ENCODE results near the gene RHOBTB3. TPM values are rescaled to one million over a fixed set of nuclear protein-coding genes. Genes with fewer than 3 reads are reported as not detected.

RHOBTB3 gene
- total RNA-seq, 1 donor from 2014 or later, result 22.8 TPM

DNA sequence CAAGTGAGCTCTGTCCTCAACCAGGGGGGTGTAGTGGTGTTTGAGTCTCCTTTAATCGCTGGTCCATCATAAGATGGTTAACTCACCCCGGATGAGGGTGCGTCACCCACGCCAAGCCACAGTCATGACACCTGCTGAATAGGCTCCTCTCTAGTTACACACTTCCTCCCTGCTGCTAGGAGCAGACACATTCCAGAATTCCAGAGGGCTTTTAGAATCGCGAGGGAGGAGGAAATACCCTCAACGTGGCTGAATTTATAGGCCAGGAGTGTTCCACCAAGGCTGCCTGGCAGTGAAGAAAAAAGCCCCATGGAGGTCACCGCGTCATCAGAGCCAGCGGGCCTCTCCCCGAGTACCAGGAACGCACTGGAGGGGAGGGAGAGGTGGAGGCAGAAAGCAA, 86.3 kb downstream of the RHOBTB3 start:
- no peaks in the 10 kb centered on the region for H3K9me3 Mint-ChIP-seq (ENCODE audit: unreplicated experiment)
- H3K36me3 Mint-ChIP-seq (ENCODE audit: low read depth, unreplicated experiment), result peaks cover 16% of the 10 kb centered on the region
- peak overlapping the region; percentile 49 for H3K27ac Mint-ChIP-seq (ENCODE audit: unreplicated experiment)
- no peak for DNase-seq (ENCODE audit: low spot score)
- peaks cover 45% of the 10 kb centered on the region for H3K4me1 Mint-ChIP-seq (ENCODE audit: unreplicated experiment)
- peaks cover 8% of the 10 kb centered on the region for H3K27me3 Mint-ChIP-seq (ENCODE audit: unreplicated experiment)
- TF ChIP-seq, protein P1, sequence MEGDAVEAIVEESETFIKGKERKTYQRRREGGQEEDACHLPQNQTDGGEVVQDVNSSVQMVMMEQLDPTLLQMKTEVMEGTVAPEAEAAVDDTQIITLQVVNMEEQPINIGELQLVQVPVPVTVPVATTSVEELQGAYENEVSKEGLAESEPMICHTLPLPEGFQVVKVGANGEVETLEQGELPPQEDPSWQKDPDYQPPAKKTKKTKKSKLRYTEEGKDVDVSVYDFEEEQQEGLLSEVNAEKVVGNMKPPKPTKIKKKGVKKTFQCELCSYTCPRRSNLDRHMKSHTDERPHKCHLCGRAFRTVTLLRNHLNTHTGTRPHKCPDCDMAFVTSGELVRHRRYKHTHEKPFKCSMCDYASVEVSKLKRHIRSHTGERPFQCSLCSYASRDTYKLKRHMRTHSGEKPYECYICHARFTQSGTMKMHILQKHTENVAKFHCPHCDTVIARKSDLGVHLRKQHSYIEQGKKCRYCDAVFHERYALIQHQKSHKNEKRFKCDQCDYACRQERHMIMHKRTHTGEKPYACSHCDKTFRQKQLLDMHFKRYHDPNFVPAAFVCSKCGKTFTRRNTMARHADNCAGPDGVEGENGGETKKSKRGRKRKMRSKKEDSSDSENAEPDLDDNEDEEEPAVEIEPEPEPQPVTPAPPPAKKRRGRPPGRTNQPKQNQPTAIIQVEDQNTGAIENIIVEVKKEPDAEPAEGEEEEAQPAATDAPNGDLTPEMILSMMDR (IDR thresholded peaks at IDR 0.05; ENCODE audit: unreplicated experiment), result no peak
- H3K4me3 Mint-ChIP-seq (ENCODE audit: unreplicated experiment), result no peak overlapping the region

DNA sequence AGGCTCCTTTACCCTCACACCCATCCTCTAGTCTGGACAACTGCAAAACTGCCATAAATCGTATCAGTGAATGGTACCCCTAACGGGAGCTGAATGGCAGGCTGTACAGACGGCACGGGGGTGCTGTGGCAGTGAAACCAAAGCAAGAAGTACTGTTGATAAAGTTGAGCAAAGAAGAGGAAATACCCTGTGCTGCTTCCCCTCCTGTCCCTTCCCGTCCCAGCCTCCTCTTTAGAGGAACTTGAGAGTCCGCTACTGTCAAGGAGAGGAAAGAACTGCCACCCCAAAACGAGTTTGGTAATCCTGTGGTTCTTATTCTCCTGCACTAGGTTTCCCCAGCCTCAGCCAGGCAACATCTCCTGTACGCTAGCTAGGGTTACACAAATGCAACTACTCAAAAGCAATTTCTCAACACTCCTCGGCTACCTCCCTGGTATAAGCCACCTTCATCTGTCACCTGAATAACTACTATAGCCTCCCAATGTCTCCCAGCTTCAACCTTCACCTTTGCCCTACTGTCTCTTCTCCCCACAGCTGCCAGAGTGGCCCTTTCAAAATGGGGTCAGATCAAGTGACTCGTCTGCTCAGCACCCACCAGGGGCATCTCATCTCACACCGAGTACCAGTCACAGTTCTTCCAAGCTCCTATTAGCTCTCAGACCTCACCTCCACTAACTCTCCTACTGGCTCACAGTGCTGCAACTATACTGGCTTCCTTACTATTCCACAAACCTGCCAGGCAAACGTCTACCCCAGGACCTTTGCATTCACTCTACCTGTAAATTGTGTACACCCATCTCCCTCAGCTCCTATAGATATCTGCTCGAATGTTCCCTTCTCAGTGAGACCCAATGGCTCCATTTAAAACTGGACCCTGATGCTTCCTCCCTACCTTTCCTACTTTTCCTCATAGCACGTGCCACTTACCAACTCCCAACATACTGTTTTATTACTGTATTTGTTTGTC, 87.3 kb downstream of the RHOBTB3 start:
- Mint-ChIP-seq H3K27me3 (ENCODE audit: unreplicated experiment) (peaks cover 9% of the 10 kb centered on the region), H3K4me3 (ENCODE audit: unreplicated experiment) (peak overlapping the region; percentile 37), H3K4me1 (ENCODE audit: unreplicated experiment) (peaks cover 55% of the 10 kb centered on the region), H3K27ac (ENCODE audit: unreplicated experiment) (peak overlapping the region; percentile 65), H3K36me3 (ENCODE audit: low read depth, unreplicated experiment) (peaks cover 16% of the 10 kb centered on the region), H3K9me3 (ENCODE audit: unreplicated experiment) (no peaks in the 10 kb centered on the region)
- TF ChIP-seq, protein P1 (IDR thresholded peaks at IDR 0.05; ENCODE audit: unreplicated experiment), result no peak
- DNase-seq (ENCODE audit: low spot score), result no peak

DNA sequence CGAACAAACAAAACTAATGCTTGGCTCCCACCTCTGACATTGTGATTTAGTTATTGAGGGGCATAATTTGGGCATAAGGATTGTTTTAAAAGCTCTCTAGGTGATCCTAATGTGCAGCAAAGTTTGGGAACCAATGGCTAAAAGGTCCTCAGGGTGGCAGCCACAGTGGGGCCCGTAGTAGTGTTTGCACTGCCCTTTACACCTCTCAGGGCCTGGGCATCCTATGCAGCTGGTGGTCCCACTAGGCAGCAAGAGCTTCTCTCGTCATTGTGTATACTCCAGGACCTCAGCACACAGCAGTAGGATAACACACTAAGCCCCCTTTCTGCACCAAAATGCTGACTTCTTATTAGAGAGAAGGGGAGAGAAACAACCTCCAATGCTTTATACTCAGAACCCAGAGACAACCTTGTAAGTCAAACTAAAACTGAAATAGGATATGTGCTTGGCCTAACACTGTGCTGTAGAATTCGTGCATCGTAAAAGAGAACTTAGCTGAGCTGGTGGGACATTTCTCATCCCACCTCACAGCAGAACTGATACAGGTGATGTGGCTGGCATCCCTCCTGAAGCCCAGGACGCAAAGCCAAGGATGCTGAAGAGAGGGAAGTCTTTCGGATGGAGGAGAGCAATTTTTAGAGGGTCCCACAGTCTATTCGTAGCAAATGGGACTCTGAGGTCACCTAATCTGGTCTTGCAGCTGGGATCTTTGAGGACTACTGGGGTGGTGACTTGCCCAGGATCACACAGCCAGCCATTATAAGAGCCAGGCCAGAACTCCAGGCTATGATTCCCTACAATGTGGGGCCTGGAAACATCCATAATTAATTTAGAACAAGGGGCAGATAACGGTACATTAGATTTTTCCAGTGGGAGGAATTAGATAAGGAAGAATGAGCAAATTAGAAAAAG, 90.2 kb downstream of the RHOBTB3 start:
- peaks cover 65% of the 10 kb centered on the region for H3K4me1 Mint-ChIP-seq (ENCODE audit: unreplicated experiment)
- TF ChIP-seq, protein P1 (IDR thresholded peaks at IDR 0.05; ENCODE audit: unreplicated experiment), result no peak

DNA sequence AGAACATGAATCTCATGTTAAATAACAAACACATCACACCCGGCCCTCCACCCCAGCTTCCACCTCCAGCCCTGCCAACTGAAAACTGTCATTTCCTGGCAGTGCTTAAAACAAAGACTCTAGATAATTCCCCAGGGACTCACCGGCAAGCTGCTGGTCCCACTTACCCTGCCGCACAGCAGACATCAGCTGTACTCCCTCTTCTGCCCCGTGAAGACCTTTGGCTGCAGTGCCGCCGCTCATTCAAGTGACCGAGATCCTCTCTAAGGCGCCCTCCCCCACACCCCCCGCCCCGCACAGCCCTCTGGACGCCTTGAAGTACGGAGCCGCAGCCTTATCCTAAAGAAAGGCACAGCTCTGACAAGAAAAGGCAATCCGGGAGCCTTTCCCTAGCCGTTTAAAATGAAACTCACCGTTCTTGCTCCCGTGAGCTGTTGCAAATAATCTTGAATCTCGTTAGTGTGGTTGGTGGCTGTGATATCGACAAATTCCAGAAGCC, 91.0 kb downstream of the RHOBTB3 start:
- TF ChIP-seq, protein P1 (IDR thresholded peaks at IDR 0.05; ENCODE audit: unreplicated experiment), result no peak
- no peaks in the 10 kb centered on the region for H3K9me3 Mint-ChIP-seq (ENCODE audit: unreplicated experiment)
- peak overlapping the region; percentile 98 for H3K4me3 Mint-ChIP-seq (ENCODE audit: unreplicated experiment)
- peaks cover 10% of the 10 kb centered on the region for H3K27me3 Mint-ChIP-seq (ENCODE audit: unreplicated experiment)
- H3K27ac Mint-ChIP-seq (ENCODE audit: unreplicated experiment), result peak overlapping the region; percentile 94
- no peaks in the 10 kb centered on the region for H3K36me3 Mint-ChIP-seq (ENCODE audit: low read depth, unreplicated experiment)
- peaks cover 59% of the 10 kb centered on the region for H3K4me1 Mint-ChIP-seq (ENCODE audit: unreplicated experiment)
- DNase-seq (ENCODE audit: low spot score), result peak; percentile 41

More for the DNA sequence above, 90.2 kb downstream of the RHOBTB3 start:
- H3K36me3 Mint-ChIP-seq (ENCODE audit: low read depth, unreplicated experiment), result peaks cover 3% of the 10 kb centered on the region
- peak overlapping the region; percentile 98 for H3K4me3 Mint-ChIP-seq (ENCODE audit: unreplicated experiment)
- peak overlapping the region; percentile 94 for H3K27ac Mint-ChIP-seq (ENCODE audit: unreplicated experiment)
- peaks cover 9% of the 10 kb centered on the region for H3K27me3 Mint-ChIP-seq (ENCODE audit: unreplicated experiment)
- H3K9me3 Mint-ChIP-seq (ENCODE audit: unreplicated experiment), result no peaks in the 10 kb centered on the region
- DNase-seq (ENCODE audit: low spot score), result no peak

All from endothelial cell (in vitro differentiated cells).